ENCODE measurements around the gene GNG12.

Gene GNG12

DNA sequence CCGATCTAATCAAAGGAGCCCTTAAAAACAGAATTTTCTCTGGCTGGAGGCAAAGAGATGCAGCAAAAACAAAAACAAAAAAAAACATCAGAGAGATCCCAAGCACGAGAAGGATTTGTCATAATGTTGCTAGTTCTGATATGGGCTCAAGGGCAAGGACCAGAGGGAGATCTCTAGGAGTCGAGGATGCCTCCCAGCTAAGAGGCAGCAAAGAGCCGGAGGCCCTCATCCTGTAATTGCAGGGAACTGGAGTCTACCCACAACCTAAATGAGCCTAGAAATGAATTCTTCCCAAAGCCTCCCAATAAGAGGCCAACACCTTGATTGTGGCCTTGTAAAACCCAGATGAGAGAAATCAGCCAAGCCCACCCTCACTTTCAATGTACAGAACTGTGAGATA, 12.0 kb downstream of the GNG12 start:
- in situ Hi-C loops (cut with MboI; ENCODE audit: low sequenced_read_pairs, unreplicated experiment): no loop called here
- DNase-seq (ENCODE audit: low spot score): no peak
- TF ChIP-seq, protein P1, sequence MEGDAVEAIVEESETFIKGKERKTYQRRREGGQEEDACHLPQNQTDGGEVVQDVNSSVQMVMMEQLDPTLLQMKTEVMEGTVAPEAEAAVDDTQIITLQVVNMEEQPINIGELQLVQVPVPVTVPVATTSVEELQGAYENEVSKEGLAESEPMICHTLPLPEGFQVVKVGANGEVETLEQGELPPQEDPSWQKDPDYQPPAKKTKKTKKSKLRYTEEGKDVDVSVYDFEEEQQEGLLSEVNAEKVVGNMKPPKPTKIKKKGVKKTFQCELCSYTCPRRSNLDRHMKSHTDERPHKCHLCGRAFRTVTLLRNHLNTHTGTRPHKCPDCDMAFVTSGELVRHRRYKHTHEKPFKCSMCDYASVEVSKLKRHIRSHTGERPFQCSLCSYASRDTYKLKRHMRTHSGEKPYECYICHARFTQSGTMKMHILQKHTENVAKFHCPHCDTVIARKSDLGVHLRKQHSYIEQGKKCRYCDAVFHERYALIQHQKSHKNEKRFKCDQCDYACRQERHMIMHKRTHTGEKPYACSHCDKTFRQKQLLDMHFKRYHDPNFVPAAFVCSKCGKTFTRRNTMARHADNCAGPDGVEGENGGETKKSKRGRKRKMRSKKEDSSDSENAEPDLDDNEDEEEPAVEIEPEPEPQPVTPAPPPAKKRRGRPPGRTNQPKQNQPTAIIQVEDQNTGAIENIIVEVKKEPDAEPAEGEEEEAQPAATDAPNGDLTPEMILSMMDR (IDR thresholded peaks at IDR 0.05; ENCODE audit: borderline replicate concordance, control extremely low read depth, extremely low read depth, insufficient read depth, missing control alignments): no peak

- in situ Hi-C loops (cut with MboI; ENCODE audit: low sequenced_read_pairs, unreplicated experiment): no loop called here
- no peak for DNase-seq (ENCODE audit: low spot score)
- TF ChIP-seq, protein P1 (IDR thresholded peaks at IDR 0.05; ENCODE audit: borderline replicate concordance, control extremely low read depth, extremely low read depth, insufficient read depth, missing control alignments): no peak
Observed at GRCh38 chr1:67818725-67819301, 14.5 kb downstream of the GNG12 start.

DNA sequence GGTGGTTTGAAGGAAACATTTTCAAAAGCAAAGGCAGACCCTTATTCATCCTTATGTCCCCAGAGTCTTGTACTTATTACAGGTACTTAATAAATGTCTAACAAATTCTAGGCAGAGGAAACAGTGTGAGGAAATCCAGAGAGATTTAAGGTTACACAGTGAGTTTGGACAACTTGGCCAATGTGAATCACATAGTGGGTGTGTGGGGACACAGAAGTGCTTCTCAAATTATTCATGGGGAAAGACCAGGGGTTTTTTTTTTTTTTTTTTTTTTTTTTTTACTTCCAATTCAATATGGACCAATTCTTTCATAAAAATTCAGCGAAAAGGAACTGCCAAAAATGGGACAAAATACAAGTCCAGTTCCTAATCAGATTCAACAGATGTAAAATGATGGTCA, 15.1 kb downstream of the GNG12 start:
- TF ChIP-seq, protein P1 (IDR thresholded peaks at IDR 0.05; ENCODE audit: borderline replicate concordance, control extremely low read depth, extremely low read depth, insufficient read depth, missing control alignments): no peak
- DNase-seq (ENCODE audit: low spot score): no peak
- in situ Hi-C loops (cut with MboI; ENCODE audit: low sequenced_read_pairs, unreplicated experiment): no loop called here

DNA sequence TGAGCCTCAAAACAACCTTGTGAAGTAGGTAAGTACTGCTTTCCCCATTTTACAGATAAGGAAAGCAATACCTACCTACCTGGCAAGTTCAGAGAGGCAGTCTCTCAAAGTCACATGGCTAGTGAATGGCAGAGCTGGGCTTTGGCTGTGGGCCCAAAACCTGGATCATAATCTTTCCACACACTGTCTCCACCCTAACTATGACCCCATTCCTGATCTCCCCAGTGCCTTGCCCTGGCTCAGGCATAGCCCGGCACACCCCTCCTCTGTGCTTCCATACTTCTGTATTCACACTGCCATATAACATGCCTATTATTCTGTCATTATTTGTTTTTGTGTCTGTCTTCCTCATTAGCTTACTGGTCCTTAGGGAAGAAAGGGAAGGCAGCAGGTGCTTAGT, 15.9 kb downstream of the GNG12 start:
- in situ Hi-C loops (cut with MboI; ENCODE audit: low sequenced_read_pairs, unreplicated experiment): no loop called here
- DNase-seq (ENCODE audit: low spot score): no peak
- TF ChIP-seq, protein P1 (IDR thresholded peaks at IDR 0.05; ENCODE audit: borderline replicate concordance, control extremely low read depth, extremely low read depth, insufficient read depth, missing control alignments): no peak

DNA sequence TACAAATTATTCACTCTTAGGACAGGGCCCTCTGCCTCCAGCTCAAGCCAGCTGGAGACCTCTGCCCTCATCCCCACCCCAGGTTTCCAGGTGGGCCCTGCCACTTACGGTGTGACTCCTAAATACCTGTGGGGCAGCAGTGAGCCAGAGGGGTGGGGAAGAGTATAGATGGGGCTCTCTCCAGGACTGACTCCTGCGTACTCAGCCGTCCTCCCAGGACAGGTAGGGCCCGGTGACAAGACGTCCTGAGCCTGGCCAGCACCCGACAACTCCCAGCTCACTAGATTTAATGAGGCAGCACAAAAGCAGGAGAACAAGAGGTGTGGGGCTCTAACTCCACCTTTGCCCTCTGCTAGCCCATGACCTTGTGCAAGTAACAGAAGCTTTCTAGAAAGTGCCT, 16.8 kb downstream of the GNG12 start:
- no peak for DNase-seq (ENCODE audit: low spot score)
- TF ChIP-seq, protein P1 (IDR thresholded peaks at IDR 0.05; ENCODE audit: borderline replicate concordance, control extremely low read depth, extremely low read depth, insufficient read depth, missing control alignments): no peak
- in situ Hi-C loops (cut with MboI; ENCODE audit: low sequenced_read_pairs, unreplicated experiment): no loop called here

DNA sequence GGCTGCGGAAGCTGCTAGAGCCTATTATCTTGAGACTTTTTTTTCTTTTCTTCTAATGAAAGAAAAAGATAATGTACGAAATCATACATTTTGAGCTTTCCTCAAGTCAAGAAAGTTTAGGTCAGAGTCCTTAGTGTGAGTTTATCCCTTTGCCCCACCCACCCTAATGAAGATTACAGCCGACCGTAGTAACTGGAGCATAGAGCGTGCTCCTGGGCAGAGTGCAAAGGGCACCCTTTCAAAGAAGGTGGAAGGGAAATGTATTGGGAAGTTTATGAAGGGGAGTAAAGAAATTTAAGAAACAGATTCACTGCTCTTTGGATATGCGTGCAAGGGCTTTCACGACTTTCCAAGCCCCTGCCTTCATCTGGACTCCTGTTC, 17.2 kb downstream of the GNG12 start:
- TF ChIP-seq, protein P1 (IDR thresholded peaks at IDR 0.05; ENCODE audit: borderline replicate concordance, control extremely low read depth, extremely low read depth, insufficient read depth, missing control alignments): no peak
- in situ Hi-C loops (cut with MboI; ENCODE audit: low sequenced_read_pairs, unreplicated experiment): no loop called here
- no peak for DNase-seq (ENCODE audit: low spot score)
